K562 (cell line): ENCODE data around the gene IL6ST. TPM values are rescaled to one million over a fixed set of nuclear protein-coding genes. Genes with fewer than 3 reads are reported as not detected.

Source experiments
- ARID1B ChIP-seq: fragments of 450-650 bp; IDR thresholded peaks from 2 replicates; pipeline ENCODE4 v1.6.1; 2016; ENCODE audit warnings: antibody characterized with exemption, mild to moderate bottlenecking, inconsistent platforms
- ATF7 ChIP-seq: fragments of 450-650 bp; IDR thresholded peaks from 2 replicates; pipeline ENCODE4 v1.7.1; 2014; ENCODE audit warnings: mild to moderate bottlenecking, moderate library complexity
- CEBPB ChIP-seq: fragments of 450-650 bp; IDR thresholded peaks from 2 replicates; pipeline ENCODE4 v1.6.1; 2016; ENCODE audit warnings: missing genetic modification characterization, missing compliant biosample characterization
- HDAC2 ChIP-seq: fragments of 450-650 bp; IDR thresholded peaks from 2 replicates; pipeline ENCODE4 v1.6.1; 2016; ENCODE audit warnings: mild to moderate bottlenecking
- KLF13 ChIP-seq: fragments of 450-650 bp; IDR thresholded peaks from 2 replicates; pipeline ENCODE4 v1.6.1; 2016; ENCODE audit warnings: missing genetic modification characterization, low read depth, mild to moderate bottlenecking, missing compliant biosample characterization, moderate library complexity, borderline replicate concordance
- MAZ ChIP-seq, 2 experiments: fragments of 450-650 bp in 1 of 2; sonication (generic) in 1 of 2; formaldehyde crosslinking; IDR thresholded peaks in 1 of 2; conservative IDR thresholded peaks in 1 of 2; 2 replicates each; pipeline versions ENCODE4 v1.4.0 to v1.5.0; 2020; ENCODE audit warnings: mild to moderate bottlenecking in 1 of 2, missing genetic modification reagents in 1 of 2
- MTA1 ChIP-seq: fragments of 450-650 bp; IDR thresholded peaks from 2 replicates; pipeline ENCODE4 v1.6.1; 2017; ENCODE audit warnings: borderline replicate concordance
- NFIX ChIP-seq: fragments of 250-450 bp; sonication (Bioruptor Pico); IDR thresholded peaks from 2 replicates; pipeline ENCODE4 v1.4.0; 2020; ENCODE audit warnings: low read depth, mild to moderate bottlenecking, moderate library complexity
- NR2F6 ChIP-seq: fragments of 450-650 bp; formaldehyde crosslinking; IDR thresholded peaks from 2 replicates; pipeline ENCODE4 v1.4.0; 2020; ENCODE audit warnings: mild to moderate bottlenecking
- POLR2B ChIP-seq: fragments of 450-650 bp; IDR thresholded peaks from 2 replicates; pipeline ENCODE4 v1.6.1; 2018; ENCODE audit warnings: low read depth; ENCODE audit not compliant: partially characterized antibody
- RBM14 ChIP-seq: fragments of 200-400 bp; formaldehyde crosslinking; IDR thresholded peaks from 2 replicates; pipeline ENCODE4 v1.6.1; 2018; ENCODE audit warnings: low read depth, mild to moderate bottlenecking, low read length, moderate library complexity, borderline replicate concordance; ENCODE audit not compliant: insufficient read depth
- SMAD2 ChIP-seq: fragments of 150-350 bp; IDR thresholded peaks from 2 replicates; pipeline ENCODE4 v1.6.1; 2014; ENCODE audit warnings: low read depth, mild to moderate bottlenecking, low read length
- SMARCB1 ChIP-seq: IDR thresholded peaks from 2 replicates; pipeline ENCODE4 v1.6.1; 2011; ENCODE audit warnings: improper control_type of control experiment, low read depth; ENCODE audit not compliant: insufficient read length
- SP2 ChIP-seq: IDR thresholded peaks from 2 replicates; pipeline ENCODE4 v1.6.1; 2011; ENCODE audit warnings: mild to moderate bottlenecking, low read depth, low read length, moderate library complexity; ENCODE audit not compliant: poor library complexity, severe bottlenecking; ENCODE audit errors: extremely low read depth
- ZFP1 ChIP-seq: fragments of 450-650 bp; formaldehyde crosslinking; IDR thresholded peaks from 2 replicates; pipeline ENCODE4 v1.4.0; 2020; ENCODE audit warnings: mild to moderate bottlenecking, mixed read lengths
- ZNF79 ChIP-seq: fragments of 250-450 bp; sonication (Bioruptor Pico); IDR thresholded peaks from 2 replicates; pipeline ENCODE4 v1.4.0; 2020; ENCODE audit warnings: low read depth, mild to moderate bottlenecking, moderate library complexity
- polyA plus RNA-seq, 8 experiments: library from polyadenylated mRNA; depleted of rRNA in 4 of 8; stranded (reverse) in 5 of 8; unstranded in 3 of 8; fragments of >200 nt; fragmentation: Nextera tagmentation in 2 of 8; fragmentation: Illumina TruSeq in 1 of 8; extraction: Ambion mirVana in 2 of 8; extraction: Trizol in 1 of 8; gene quantifications; 2 replicates each; pipeline versions ENCODE4 v1.2.1 to v1.2.3, GENCODE V29; 2011 to 2014; ENCODE audit warnings: inconsistent platforms in 1 of 8, missing spikeins in 1 of 8
- total RNA-seq, 7 experiments: library from RNA; depleted of rRNA in 6 of 7; stranded (reverse); fragments of >200 nt in 6 of 7; fragmentation: Illumina TruSeq in 2 of 7; extraction: Trizol in 2 of 7; gene quantifications; 2 replicates each; pipeline versions ENCODE4 v1.2.1 to v1.2.3, GENCODE V29; 2011 to 2021; ENCODE audit warnings: low replicate concordance in 1 of 7
- TF ChIP-seq, protein P1 (sequence below): sonication (generic); formaldehyde crosslinking; IDR thresholded peaks from 2 replicates; pipeline ENCODE4 v1.9.0; 2022; ENCODE audit warnings: mild to moderate bottlenecking, missing genetic modification reagents
- TF ChIP-seq, protein P2 (sequence below): IDR thresholded peaks from 3 replicates; pipeline ENCODE4 v1.6.1; 2011; ENCODE audit warnings: borderline replicate concordance, mild to moderate bottlenecking, moderate library complexity; ENCODE audit not compliant: insufficient read length; ENCODE audit errors: extremely low read depth
- TF ChIP-seq, protein P3 (sequence below): fragments of 200-800 bp; sonication (Bioruptor generic); IDR thresholded peaks from 2 replicates; pipeline ENCODE4 v1.6.1; 2016; ENCODE audit warnings: missing genetic modification characterization, missing compliant biosample characterization

The IL6ST gene
- total and polyA plus RNA-seq, 9 of the 15 experiments (the other 6 are each of a cell fraction or from before 2014, with no cell fraction given) = 2.0 to 27.0 (median 7.9) TPM

DNA sequence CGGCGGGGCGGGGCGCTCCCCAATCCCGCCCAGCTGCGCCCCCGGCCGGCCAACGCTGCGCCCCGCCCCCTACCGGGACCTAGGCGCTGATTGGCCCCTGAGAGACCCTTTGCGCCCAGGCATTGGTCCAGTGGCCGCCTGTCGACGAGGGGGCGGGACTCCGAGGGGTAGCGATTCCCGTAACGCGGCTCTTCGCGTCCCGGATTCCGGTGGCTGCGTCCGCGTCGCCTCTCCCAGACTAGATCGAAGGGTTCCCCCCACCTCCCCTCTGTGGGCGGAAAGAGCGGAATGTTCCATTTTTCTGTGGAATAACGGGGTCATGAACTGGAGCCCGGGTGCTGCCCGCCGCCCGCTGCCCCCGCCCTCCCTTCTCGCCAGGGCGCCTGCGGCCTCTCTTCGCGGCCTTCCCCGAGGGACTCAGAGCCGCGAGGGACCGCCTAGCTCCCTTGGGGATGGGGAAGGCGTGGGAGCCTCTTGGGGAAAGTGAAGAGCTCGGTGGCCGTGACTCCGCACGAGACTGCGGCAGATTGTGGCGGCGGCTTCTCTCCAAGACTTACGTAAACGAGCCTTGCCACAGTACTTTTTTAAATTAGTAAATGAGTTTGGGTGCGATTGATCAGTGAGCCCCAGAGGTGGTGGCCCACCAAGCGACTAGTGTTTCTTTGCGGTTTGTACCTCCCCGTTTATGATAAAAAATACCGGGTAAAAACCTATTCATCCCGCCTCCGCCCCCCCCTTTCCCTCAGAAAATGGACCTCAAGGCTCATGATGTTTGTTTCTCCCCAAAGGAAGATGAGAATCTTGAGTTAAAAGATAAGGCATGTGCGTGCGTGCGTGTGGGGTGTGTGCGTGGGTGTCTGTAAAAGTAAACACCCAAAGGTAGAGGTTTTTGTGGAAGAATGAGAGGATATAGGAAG is 493 bp upstream of the IL6ST start (continued):
- TF ChIP-seq NFIX (no peak), MAZ (CRISPR knock-in tag; conservative IDR thresholded peaks at IDR 0.05 in 1 of 2, IDR thresholded peaks at IDR 0.05 in 1 of 2) (peak in 1 of 2 experiments; percentile 50), SMAD2 (no peak), SP2 (peak; percentile 81), RBM14 (no peak), NR2F6 (CRISPR knock-in tag) (no peak), SMARCB1 (no peak), MTA1 (0 out of 2 replicates have a peak, but pooled peaks have one; percentile 34), ZFP1 (CRISPR knock-in tag) (no peak), HDAC2 (peak; percentile 17; the same call in 1 of the 2 replicates), ARID1B (no peak; the same call in 1 of the 2 replicates), CEBPB (tag) (no peak), POLR2B (peak; percentile 87), KLF13 (tag) (no peak), ATF7 (peak; percentile 69), ZNF79 (CRISPR knock-in tag) (no peak)
- TF ChIP-seq, protein P1, sequence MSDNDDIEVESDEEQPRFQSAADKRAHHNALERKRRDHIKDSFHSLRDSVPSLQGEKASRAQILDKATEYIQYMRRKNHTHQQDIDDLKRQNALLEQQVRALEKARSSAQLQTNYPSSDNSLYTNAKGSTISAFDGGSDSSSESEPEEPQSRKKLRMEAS = no peak
- TF ChIP-seq, protein P2, sequence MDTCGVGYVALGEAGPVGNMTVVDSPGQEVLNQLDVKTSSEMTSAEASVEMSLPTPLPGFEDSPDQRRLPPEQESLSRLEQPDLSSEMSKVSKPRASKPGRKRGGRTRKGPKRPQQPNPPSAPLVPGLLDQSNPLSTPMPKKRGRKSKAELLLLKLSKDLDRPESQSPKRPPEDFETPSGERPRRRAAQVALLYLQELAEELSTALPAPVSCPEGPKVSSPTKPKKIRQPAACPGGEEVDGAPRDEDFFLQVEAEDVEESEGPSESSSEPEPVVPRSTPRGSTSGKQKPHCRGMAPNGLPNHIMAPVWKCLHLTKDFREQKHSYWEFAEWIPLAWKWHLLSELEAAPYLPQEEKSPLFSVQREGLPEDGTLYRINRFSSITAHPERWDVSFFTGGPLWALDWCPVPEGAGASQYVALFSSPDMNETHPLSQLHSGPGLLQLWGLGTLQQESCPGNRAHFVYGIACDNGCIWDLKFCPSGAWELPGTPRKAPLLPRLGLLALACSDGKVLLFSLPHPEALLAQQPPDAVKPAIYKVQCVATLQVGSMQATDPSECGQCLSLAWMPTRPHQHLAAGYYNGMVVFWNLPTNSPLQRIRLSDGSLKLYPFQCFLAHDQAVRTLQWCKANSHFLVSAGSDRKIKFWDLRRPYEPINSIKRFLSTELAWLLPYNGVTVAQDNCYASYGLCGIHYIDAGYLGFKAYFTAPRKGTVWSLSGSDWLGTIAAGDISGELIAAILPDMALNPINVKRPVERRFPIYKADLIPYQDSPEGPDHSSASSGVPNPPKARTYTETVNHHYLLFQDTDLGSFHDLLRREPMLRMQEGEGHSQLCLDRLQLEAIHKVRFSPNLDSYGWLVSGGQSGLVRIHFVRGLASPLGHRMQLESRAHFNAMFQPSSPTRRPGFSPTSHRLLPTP = no peak
- TF ChIP-seq, protein P3, sequence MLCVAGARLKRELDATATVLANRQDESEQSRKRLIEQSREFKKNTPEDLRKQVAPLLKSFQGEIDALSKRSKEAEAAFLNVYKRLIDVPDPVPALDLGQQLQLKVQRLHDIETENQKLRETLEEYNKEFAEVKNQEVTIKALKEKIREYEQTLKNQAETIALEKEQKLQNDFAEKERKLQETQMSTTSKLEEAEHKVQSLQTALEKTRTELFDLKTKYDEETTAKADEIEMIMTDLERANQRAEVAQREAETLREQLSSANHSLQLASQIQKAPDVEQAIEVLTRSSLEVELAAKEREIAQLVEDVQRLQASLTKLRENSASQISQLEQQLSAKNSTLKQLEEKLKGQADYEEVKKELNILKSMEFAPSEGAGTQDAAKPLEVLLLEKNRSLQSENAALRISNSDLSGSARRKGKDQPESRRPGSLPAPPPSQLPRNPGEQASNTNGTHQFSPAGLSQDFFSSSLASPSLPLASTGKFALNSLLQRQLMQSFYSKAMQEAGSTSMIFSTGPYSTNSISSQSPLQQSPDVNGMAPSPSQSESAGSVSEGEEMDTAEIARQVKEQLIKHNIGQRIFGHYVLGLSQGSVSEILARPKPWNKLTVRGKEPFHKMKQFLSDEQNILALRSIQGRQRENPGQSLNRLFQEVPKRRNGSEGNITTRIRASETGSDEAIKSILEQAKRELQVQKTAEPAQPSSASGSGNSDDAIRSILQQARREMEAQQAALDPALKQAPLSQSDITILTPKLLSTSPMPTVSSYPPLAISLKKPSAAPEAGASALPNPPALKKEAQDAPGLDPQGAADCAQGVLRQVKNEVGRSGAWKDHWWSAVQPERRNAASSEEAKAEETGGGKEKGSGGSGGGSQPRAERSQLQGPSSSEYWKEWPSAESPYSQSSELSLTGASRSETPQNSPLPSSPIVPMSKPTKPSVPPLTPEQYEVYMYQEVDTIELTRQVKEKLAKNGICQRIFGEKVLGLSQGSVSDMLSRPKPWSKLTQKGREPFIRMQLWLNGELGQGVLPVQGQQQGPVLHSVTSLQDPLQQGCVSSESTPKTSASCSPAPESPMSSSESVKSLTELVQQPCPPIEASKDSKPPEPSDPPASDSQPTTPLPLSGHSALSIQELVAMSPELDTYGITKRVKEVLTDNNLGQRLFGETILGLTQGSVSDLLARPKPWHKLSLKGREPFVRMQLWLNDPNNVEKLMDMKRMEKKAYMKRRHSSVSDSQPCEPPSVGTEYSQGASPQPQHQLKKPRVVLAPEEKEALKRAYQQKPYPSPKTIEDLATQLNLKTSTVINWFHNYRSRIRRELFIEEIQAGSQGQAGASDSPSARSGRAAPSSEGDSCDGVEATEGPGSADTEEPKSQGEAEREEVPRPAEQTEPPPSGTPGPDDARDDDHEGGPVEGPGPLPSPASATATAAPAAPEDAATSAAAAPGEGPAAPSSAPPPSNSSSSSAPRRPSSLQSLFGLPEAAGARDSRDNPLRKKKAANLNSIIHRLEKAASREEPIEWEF (CRISPR knock-in tag) = no peak
